BLaER1 treated with 17β-estradiol and CSF1 and Interleukin-3, amounts not matched to agents 10 nM and 100 nM (cell line): Measurements from ENCODE around the gene ZNF451.

Experiments used
- H3K27ac ChIP-seq, 11 experiments: shearing (Covaris generic); formaldehyde crosslinking; 2 replicates each; pipeline ENCODE4 v1.8.1; 2022
- H3K27me3 ChIP-seq, 11 experiments: shearing (Covaris generic); formaldehyde crosslinking; 2 replicates each; pipeline ENCODE4 v1.8.1; 2022
- H3K36me3 ChIP-seq, 11 experiments: shearing (Covaris generic); formaldehyde crosslinking; 2 replicates each; pipeline ENCODE4 v1.8.1; 2022
- H3K4me1 ChIP-seq, 10 experiments: shearing (Covaris generic); formaldehyde crosslinking; 2 replicates each; pipeline ENCODE4 v1.8.1; 2022
- H3K4me2 ChIP-seq, 11 experiments: shearing (Covaris generic); formaldehyde crosslinking; 2 replicates each; pipeline ENCODE4 v1.8.1; 2022
- H3K4me3 ChIP-seq, 10 experiments: shearing (Covaris generic); formaldehyde crosslinking; 2 replicates each; pipeline ENCODE4 v1.8.1; 2022
- H3K9ac ChIP-seq, 11 experiments: shearing (Covaris generic); formaldehyde crosslinking; 2 replicates each; pipeline ENCODE4 v1.8.1; 2022
- H3K9me3 ChIP-seq, 11 experiments: shearing (Covaris generic); formaldehyde crosslinking; replicated peaks in 1 of 11; 2 replicates each; pipeline ENCODE4 v1.8.1; 2022
- H4K20me1 ChIP-seq, 11 experiments: shearing (Covaris generic); formaldehyde crosslinking; 2 replicates each; pipeline ENCODE4 v1.8.1; 2022
- Cebpa-rat ChIP-seq, 11 experiments: shearing (Covaris generic); IDR thresholded peaks; 2 replicates each; pipeline ENCODE4 v1.8.1; 2022

Gene ZNF451

GRCh38 chr6:57198926-57199636, 109.1 kb downstream of the ZNF451 start:
- Histone ChIP-seq H4K20me1 (no peaks in the 10 kb centered on the region), H3K27me3 (no peaks in the 10 kb centered on the region), H3K27ac (no peak overlapping the region), H3K9me3 (no peaks in the 10 kb centered on the region), H3K4me2 (no peak overlapping the region), H3K36me3 (peaks cover 0 to 4% (median 0%) of the 10 kb centered on the region in 11 experiments; a peak in 3 of 22 replicates), H3K4me1 (0 out of 20 replicates have a peak, but pooled peaks cover 0 to 4% (median 0%) of the 10 kb centered on the region in 10 experiments), H3K9ac (no peak overlapping the region), H3K4me3 (no peak overlapping the region)
- TF ChIP-seq Cebpa-rat (IDR thresholded peaks at IDR 0.05): no peak

GRCh38 chr6:57201718-57202117, 111.7 kb downstream of the ZNF451 start:
- Histone ChIP-seq H4K20me1 (no peaks in the 10 kb centered on the region), H3K4me3 (no peak overlapping the region), H3K27me3 (no peaks in the 10 kb centered on the region), H3K9ac (no peak overlapping the region), H3K4me2 (no peak overlapping the region), H3K4me1 (0 out of 20 replicates have a peak, but pooled peaks cover 0 to 4% (median 0%) of the 10 kb centered on the region in 10 experiments), H3K9me3 (no peaks in the 10 kb centered on the region), H3K36me3 (no peaks in the 10 kb centered on the region; a peak in 1 of 22 replicates), H3K27ac (no peak overlapping the region)
- TF ChIP-seq Cebpa-rat (IDR thresholded peaks at IDR 0.05): no peak

GRCh38 chr6:57205550-57206328, 115.8 kb downstream of the ZNF451 start:
- H3K4me3 ChIP-seq: no peak overlapping the region
- H3K9me3 ChIP-seq: no peaks in the 10 kb centered on the region
- no peak overlapping the region for H3K27ac ChIP-seq

GRCh38 chr6:57207141-57207540, 117.2 kb downstream of the ZNF451 start:
- Histone ChIP-seq H3K36me3 (no peaks in the 10 kb centered on the region; a peak in 1 of 22 replicates), H3K4me3 (no peak overlapping the region), H3K27me3 (no peaks in the 10 kb centered on the region), H3K9me3 (no peaks in the 10 kb centered on the region), H3K9ac (no peak overlapping the region), H3K27ac (no peak overlapping the region), H3K4me1 (no peaks in the 10 kb centered on the region), H4K20me1 (no peaks in the 10 kb centered on the region), H3K4me2 (no peak overlapping the region)
- TF ChIP-seq Cebpa-rat (IDR thresholded peaks at IDR 0.05): no peak

More at GRCh38 chr6:57205550-57206328, 115.8 kb downstream of the ZNF451 start:
- Histone ChIP-seq H3K4me1 (no peaks in the 10 kb centered on the region), H3K27me3 (no peaks in the 10 kb centered on the region), H4K20me1 (no peaks in the 10 kb centered on the region), H3K9ac (no peak overlapping the region; a peak in 1 of 22 replicates), H3K36me3 (no peaks in the 10 kb centered on the region), H3K4me2 (no peak overlapping the region)
- no peak for TF ChIP-seq Cebpa-rat (IDR thresholded peaks at IDR 0.05)

- H4K20me1 ChIP-seq: no peaks in the 10 kb centered on the region
- H3K27me3 ChIP-seq: no peaks in the 10 kb centered on the region
- no peak overlapping the region for H3K4me3 ChIP-seq
- no peaks in the 10 kb centered on the region for H3K9me3 ChIP-seq
- no peaks in the 10 kb centered on the region for H3K4me1 ChIP-seq
- TF ChIP-seq Cebpa-rat (IDR thresholded peaks at IDR 0.05): no peak
- no peak overlapping the region for H3K9ac ChIP-seq
- H3K36me3 ChIP-seq: no peaks in the 10 kb centered on the region; a peak in 1 of 22 replicates
- H3K27ac ChIP-seq: no peak overlapping the region
- H3K4me2 ChIP-seq: no peak overlapping the region
Observed at GRCh38 chr6:57207872-57208271, 117.9 kb downstream of the ZNF451 start.

GRCh38 chr6:57209030-57209429, 119.0 kb downstream of the ZNF451 start:
- Histone ChIP-seq H3K9ac (no peak overlapping the region), H3K27me3 (no peaks in the 10 kb centered on the region), H3K4me1 (peaks cover 0 to 5% (median 0%) of the 10 kb centered on the region in 10 experiments; a peak in 1 of 20 replicates), H3K4me3 (no peak overlapping the region), H4K20me1 (no peaks in the 10 kb centered on the region), H3K36me3 (no peaks in the 10 kb centered on the region; a peak in 1 of 22 replicates), H3K27ac (no peak overlapping the region), H3K9me3 (no peaks in the 10 kb centered on the region; a peak in 1 of 22 replicates), H3K4me2 (no peak overlapping the region)
- TF ChIP-seq Cebpa-rat (IDR thresholded peaks at IDR 0.05): no peak

GRCh38 chr6:57210060-57210459, 120.1 kb downstream of the ZNF451 start:
- TF ChIP-seq Cebpa-rat (IDR thresholded peaks at IDR 0.05): no peak
- Histone ChIP-seq H3K27me3 (no peaks in the 10 kb centered on the region), H3K4me2 (no peak overlapping the region), H3K9me3 (peaks cover 0 to 2% (median 0%) of the 10 kb centered on the region in 11 experiments; a peak in 1 of 22 replicates), H3K4me3 (no peak overlapping the region), H3K4me1 (peaks cover 0 to 5% (median 0%) of the 10 kb centered on the region in 10 experiments; a peak in 1 of 20 replicates), H3K36me3 (no peaks in the 10 kb centered on the region; a peak in 1 of 22 replicates), H3K27ac (no peak overlapping the region), H4K20me1 (no peaks in the 10 kb centered on the region), H3K9ac (no peak overlapping the region)

GRCh38 chr6:57215260-57215659, 125.3 kb downstream of the ZNF451 start:
- Histone ChIP-seq H3K27ac (no peak overlapping the region), H3K36me3 (no peaks in the 10 kb centered on the region; a peak in 1 of 22 replicates), H3K27me3 (no peaks in the 10 kb centered on the region), H4K20me1 (no peaks in the 10 kb centered on the region), H3K4me2 (no peak overlapping the region), H3K9me3 (peaks cover 0 to 9% (median 0%) of the 10 kb centered on the region in 11 experiments; a peak in 3 of 22 replicates), H3K9ac (no peak overlapping the region), H3K4me1 (peaks cover 0 to 6% (median 0%) of the 10 kb centered on the region in 10 experiments; a peak in 4 of 20 replicates), H3K4me3 (no peak overlapping the region)
- TF ChIP-seq Cebpa-rat (IDR thresholded peaks at IDR 0.05): no peak
